Subcutaneous abdominal adipose tissue (tissue), 5 donors: ENCODE measurements around the gene SKAP2.

ENCODE experiments used
- H3K27ac ChIP-seq: one replicate; pipeline ENCODE4 v1.7.0; 2013; ENCODE audit warnings: low read depth, mild to moderate bottlenecking, inconsistent platforms, low read length, moderate library complexity
- H3K27me3 ChIP-seq, 5 donors: one replicate each; pipeline ENCODE4 v1.7.0; 2013; ENCODE audit warnings: low read length in 5 of 5, inconsistent platforms in 1 of 5; ENCODE audit not compliant: control insufficient read depth in 5 of 5, insufficient read depth in 4 of 5
- H3K36me3 ChIP-seq, 5 donors: one replicate each; pipeline ENCODE4 v1.7.0; 2013; ENCODE audit warnings: low read length in 5 of 5; ENCODE audit not compliant: control insufficient read depth in 5 of 5, insufficient read depth in 5 of 5
- H3K4me1 ChIP-seq, 5 donors: one replicate each; pipeline ENCODE4 v1.7.0; 2013; ENCODE audit warnings: low read length in 5 of 5, mild to moderate bottlenecking in 3 of 5, moderate library complexity in 1 of 5; ENCODE audit not compliant: control insufficient read depth in 5 of 5, insufficient read depth in 5 of 5
- H3K4me3 ChIP-seq, 5 donors: one replicate each; pipeline ENCODE4 v1.7.0; 2013; ENCODE audit warnings: low read length in 5 of 5, low read depth in 1 of 5
- H3K9ac ChIP-seq, 5 donors: one replicate each; pipeline ENCODE4 v1.7.0; 2013; ENCODE audit warnings: low read length in 5 of 5, mild to moderate bottlenecking in 4 of 5, moderate library complexity in 3 of 5
- H3K9me3 ChIP-seq, 5 donors: one replicate each; pipeline ENCODE4 v1.7.0; 2013; ENCODE audit warnings: low read length in 5 of 5; ENCODE audit not compliant: control insufficient read depth in 5 of 5
- donor health status: healthy.
- donor health status: healthy.
- donor health status: healthy.
- donor health status: healthy.
- donor health status: healthy.

The SKAP2 gene

GRCh38 chr7:26625286-26625685 is 239.1 kb downstream of the SKAP2 start:
- Histone ChIP-seq H3K9me3 (peaks cover 0 to 3% (median 0%) of the 10 kb centered on the region in 5 donors), H3K27ac (no peak overlapping the region), H3K4me1 (no peaks in the 10 kb centered on the region), H3K4me3 (no peak overlapping the region), H3K9ac (no peak overlapping the region), H3K27me3 (no peaks in the 10 kb centered on the region), H3K36me3 (no peaks in the 10 kb centered on the region)

GRCh38 chr7:26624839-26625238 is 239.6 kb downstream of the SKAP2 start:
- H3K4me3 ChIP-seq: no peak overlapping the region
- H3K9me3 ChIP-seq: peaks cover 0 to 3% (median 0%) of the 10 kb centered on the region in 5 donors
- H3K9ac ChIP-seq: no peak overlapping the region
- H3K27me3 ChIP-seq: no peaks in the 10 kb centered on the region
- no peak overlapping the region for H3K27ac ChIP-seq
- H3K36me3 ChIP-seq: no peaks in the 10 kb centered on the region
- no peaks in the 10 kb centered on the region for H3K4me1 ChIP-seq

GRCh38 chr7:26624431-26624830 is 240.0 kb downstream of the SKAP2 start:
- H3K9me3 ChIP-seq: peaks cover 0 to 3% (median 0%) of the 10 kb centered on the region in 5 donors
- no peaks in the 10 kb centered on the region for H3K4me1 ChIP-seq
- H3K9ac ChIP-seq: no peak overlapping the region
- H3K27me3 ChIP-seq: no peaks in the 10 kb centered on the region
- H3K27ac ChIP-seq: no peak overlapping the region
- no peaks in the 10 kb centered on the region for H3K36me3 ChIP-seq
- no peak overlapping the region for H3K4me3 ChIP-seq

- Histone ChIP-seq H3K9me3 (peaks cover 0 to 8% (median 3%) of the 10 kb centered on the region in 5 donors), H3K4me1 (no peaks in the 10 kb centered on the region), H3K27ac (no peak overlapping the region), H3K36me3 (peaks cover 0 to 5% (median 0%) of the 10 kb centered on the region in 5 donors), H3K4me3 (no peak overlapping the region), H3K27me3 (no peaks in the 10 kb centered on the region), H3K9ac (no peak overlapping the region)
Observed at GRCh38 chr7:26620352-26620751, 244.0 kb downstream of the SKAP2 start.

- no peaks in the 10 kb centered on the region for H3K4me1 ChIP-seq
- H3K9ac ChIP-seq: no peak overlapping the region
- H3K27me3 ChIP-seq: no peaks in the 10 kb centered on the region
- H3K36me3 ChIP-seq: peaks cover 0 to 5% (median 0%) of the 10 kb centered on the region in 5 donors
- H3K9me3 ChIP-seq: peaks cover 0 to 8% (median 3%) of the 10 kb centered on the region in 5 donors
- H3K4me3 ChIP-seq: no peak overlapping the region
- no peak overlapping the region for H3K27ac ChIP-seq
Observed at GRCh38 chr7:26619348-26619984, 244.9 kb downstream of the SKAP2 start.

- Histone ChIP-seq H3K9ac (no peak overlapping the region), H3K36me3 (peaks cover 0 to 5% (median 0%) of the 10 kb centered on the region in 5 donors), H3K4me1 (no peaks in the 10 kb centered on the region), H3K27me3 (no peaks in the 10 kb centered on the region), H3K9me3 (peaks cover 0 to 8% (median 3%) of the 10 kb centered on the region in 5 donors), H3K27ac (no peak overlapping the region), H3K4me3 (no peak overlapping the region)
Observed at GRCh38 chr7:26618898-26619297, 245.5 kb downstream of the SKAP2 start.

- H3K9me3 ChIP-seq: peaks cover 0 to 8% (median 3%) of the 10 kb centered on the region in 5 donors
- no peaks in the 10 kb centered on the region for H3K27me3 ChIP-seq
- peaks cover 0 to 5% (median 0%) of the 10 kb centered on the region in 5 donors for H3K36me3 ChIP-seq
- no peak overlapping the region for H3K9ac ChIP-seq
- H3K27ac ChIP-seq: no peak overlapping the region
- H3K4me3 ChIP-seq: no peak overlapping the region
- H3K4me1 ChIP-seq: no peaks in the 10 kb centered on the region
Observed at GRCh38 chr7:26618449-26618848, 245.9 kb downstream of the SKAP2 start.
